ENCODE data around the gene MDGA2. TPM values are rescaled to one million over a fixed set of nuclear protein-coding genes. Genes with fewer than 3 reads are reported as not detected.
A peak's percentile ranks its signal among the peaks of the same experiment; 100 is the strongest.

The MDGA2 gene
- total RNA-seq, 1 donor from 2014 or later: 2.4 TPM

DNA sequence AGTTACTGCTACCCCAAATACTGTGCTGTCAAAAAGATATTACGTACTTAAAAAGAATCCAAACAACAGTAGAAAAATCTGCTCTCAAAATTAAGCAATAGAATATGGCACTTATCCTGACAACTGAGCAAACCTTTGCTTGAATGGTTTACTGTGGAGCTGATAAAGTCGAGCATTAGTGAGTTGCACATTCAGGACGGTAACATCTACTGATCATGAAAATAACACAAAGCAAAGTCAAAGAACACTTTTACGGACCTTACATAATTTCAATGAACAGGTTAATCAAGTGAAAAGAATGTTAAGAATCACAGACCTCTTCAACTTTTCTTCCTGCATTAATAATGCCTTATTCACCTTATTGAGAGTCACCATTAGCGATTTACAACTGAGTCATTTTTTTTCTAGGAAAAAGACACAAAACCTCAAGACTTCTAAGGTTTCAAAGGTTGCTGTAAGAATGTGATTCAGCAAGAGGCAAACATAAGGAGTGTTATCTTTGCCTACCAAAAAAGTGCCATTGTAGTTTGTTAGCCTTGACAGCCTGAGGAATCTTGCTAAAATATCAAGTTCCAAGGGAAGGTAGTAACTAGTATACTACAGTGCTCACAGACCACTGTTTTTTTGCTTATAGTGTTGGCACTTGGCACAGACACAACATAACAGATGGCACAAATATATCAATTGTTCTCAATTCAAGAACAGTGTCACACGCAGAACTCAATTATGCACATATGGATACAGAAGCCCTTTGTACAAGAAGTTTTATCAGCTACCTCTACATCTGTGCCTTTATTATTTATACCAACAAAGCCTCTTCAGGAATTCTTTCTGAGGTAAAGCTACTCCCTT, 689.6 kb downstream of the MDGA2 start:
- Mint-ChIP-seq H3K36me3 (ENCODE audit: low read depth, unreplicated experiment) (no peaks in the 10 kb centered on the region), H3K27me3 (ENCODE audit: low read depth, unreplicated experiment) (no peaks in the 10 kb centered on the region), H3K4me3 (ENCODE audit: unreplicated experiment) (no peak overlapping the region), H3K27ac (ENCODE audit: unreplicated experiment) (no peak overlapping the region), H3K4me1 (ENCODE audit: low read depth, unreplicated experiment) (peaks cover 9% of the 10 kb centered on the region), H3K9me3 (ENCODE audit: unreplicated experiment) (no peaks in the 10 kb centered on the region)
- Histone ChIP-seq H4K20me1 (ENCODE audit: insufficient read depth, low read length) (no peaks in the 10 kb centered on the region), H3K36me3 (ENCODE audit: insufficient read depth, low read length) (no peaks in the 10 kb centered on the region), H3K9ac (ENCODE audit: low read length) (no peak overlapping the region), H3K27ac (ENCODE audit: low read depth, low read length) (no peak overlapping the region), H3K4me1 (ENCODE audit: insufficient read depth, low read length) (no peaks in the 10 kb centered on the region), H3K79me2 (ENCODE audit: insufficient read depth, low read length) (no peaks in the 10 kb centered on the region), H3K27me3 (ENCODE audit: insufficient read depth, low read length) (no peaks in the 10 kb centered on the region), H3K9me3 (ENCODE audit: insufficient read depth, low read depth, low read length) (no peaks in the 10 kb centered on the region), H3K4me2 (ENCODE audit: low read length) (peak overlapping the region; percentile 18), H2AFZ (ENCODE audit: low read depth, low read length) (no peak overlapping the region), H3K4me3 (ENCODE audit: insufficient read depth, low read depth, low read length) (no peak overlapping the region)
- DNase-seq (ENCODE audit: low read depth): peak; percentile 15
- FAIRE-seq: no peak
- TF ChIP-seq EZH2 (IDR thresholded peaks at IDR 0.05; ENCODE audit: insufficient read depth, low read length): no peak
- TF ChIP-seq, protein P1, sequence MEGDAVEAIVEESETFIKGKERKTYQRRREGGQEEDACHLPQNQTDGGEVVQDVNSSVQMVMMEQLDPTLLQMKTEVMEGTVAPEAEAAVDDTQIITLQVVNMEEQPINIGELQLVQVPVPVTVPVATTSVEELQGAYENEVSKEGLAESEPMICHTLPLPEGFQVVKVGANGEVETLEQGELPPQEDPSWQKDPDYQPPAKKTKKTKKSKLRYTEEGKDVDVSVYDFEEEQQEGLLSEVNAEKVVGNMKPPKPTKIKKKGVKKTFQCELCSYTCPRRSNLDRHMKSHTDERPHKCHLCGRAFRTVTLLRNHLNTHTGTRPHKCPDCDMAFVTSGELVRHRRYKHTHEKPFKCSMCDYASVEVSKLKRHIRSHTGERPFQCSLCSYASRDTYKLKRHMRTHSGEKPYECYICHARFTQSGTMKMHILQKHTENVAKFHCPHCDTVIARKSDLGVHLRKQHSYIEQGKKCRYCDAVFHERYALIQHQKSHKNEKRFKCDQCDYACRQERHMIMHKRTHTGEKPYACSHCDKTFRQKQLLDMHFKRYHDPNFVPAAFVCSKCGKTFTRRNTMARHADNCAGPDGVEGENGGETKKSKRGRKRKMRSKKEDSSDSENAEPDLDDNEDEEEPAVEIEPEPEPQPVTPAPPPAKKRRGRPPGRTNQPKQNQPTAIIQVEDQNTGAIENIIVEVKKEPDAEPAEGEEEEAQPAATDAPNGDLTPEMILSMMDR (IDR thresholded peaks at IDR 0.05; ENCODE audit: insufficient read depth, low read depth, low read length): no peak

DNA sequence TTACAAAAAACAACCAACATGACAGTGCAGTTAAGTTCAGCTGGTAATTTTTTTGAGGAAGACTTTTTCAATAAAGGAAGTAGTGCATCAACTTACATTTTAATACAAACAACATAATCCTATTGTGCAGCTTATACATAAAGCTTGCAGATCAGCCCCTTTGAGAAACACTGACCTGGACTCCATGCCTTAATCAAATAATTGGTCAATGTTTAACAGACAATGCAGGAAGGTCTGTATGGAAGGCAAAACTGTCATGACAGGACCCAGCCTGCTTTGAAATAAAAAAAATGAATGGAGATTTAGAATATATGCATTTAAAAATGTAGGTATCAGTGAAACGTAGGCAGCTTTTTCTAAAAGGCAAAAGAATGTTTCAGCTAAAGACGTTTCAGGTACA, 702.1 kb downstream of the MDGA2 start:
- Mint-ChIP-seq H3K4me1 (ENCODE audit: low read depth, unreplicated experiment) (no peaks in the 10 kb centered on the region), H3K27ac (ENCODE audit: unreplicated experiment) (no peak overlapping the region)

More for the DNA sequence above, 702.1 kb downstream of the MDGA2 start:
- Histone ChIP-seq H4K20me1 (ENCODE audit: insufficient read depth, low read length) (no peaks in the 10 kb centered on the region), H3K9me3 (ENCODE audit: insufficient read depth, low read depth, low read length) (no peaks in the 10 kb centered on the region), H3K4me1 (ENCODE audit: insufficient read depth, low read length) (no peaks in the 10 kb centered on the region), H3K4me2 (ENCODE audit: low read length) (no peak overlapping the region), H3K4me3 (ENCODE audit: insufficient read depth, low read depth, low read length) (no peak overlapping the region), H3K9ac (ENCODE audit: low read length) (no peak overlapping the region), H2AFZ (ENCODE audit: low read depth, low read length) (no peak overlapping the region), H3K27ac (ENCODE audit: low read depth, low read length) (no peak overlapping the region), H3K79me2 (ENCODE audit: insufficient read depth, low read length) (no peaks in the 10 kb centered on the region), H3K36me3 (ENCODE audit: insufficient read depth, low read length) (no peaks in the 10 kb centered on the region), H3K27me3 (ENCODE audit: insufficient read depth, low read length) (no peaks in the 10 kb centered on the region)
- FAIRE-seq (no peak), DNase-seq (ENCODE audit: low read depth) (no peak)
- Mint-ChIP-seq H3K9me3 (ENCODE audit: unreplicated experiment) (no peaks in the 10 kb centered on the region), H3K4me3 (ENCODE audit: unreplicated experiment) (no peak overlapping the region), H3K36me3 (ENCODE audit: low read depth, unreplicated experiment) (no peaks in the 10 kb centered on the region), H3K27me3 (ENCODE audit: low read depth, unreplicated experiment) (no peaks in the 10 kb centered on the region)
- TF ChIP-seq, protein P1 (IDR thresholded peaks at IDR 0.05; ENCODE audit: insufficient read depth, low read depth, low read length): no peak
- TF ChIP-seq EZH2 (IDR thresholded peaks at IDR 0.05; ENCODE audit: insufficient read depth, low read length): no peak
